A549 (cell line): Measurements from ENCODE around the gene FAM107B. TPM values are rescaled to one million over a fixed set of nuclear protein-coding genes. Genes with fewer than 3 reads are reported as not detected.

Experiments used
- CBX2 ChIP-seq: fragments of 200-600 bp; sonication (generic); IDR thresholded peaks from 2 replicates; pipeline ENCODE4 v1.6.1; 2016; ENCODE audit warnings: low read depth, mild to moderate bottlenecking, borderline replicate concordance
- CHD4 ChIP-seq: fragments of 200-600 bp; sonication (generic); IDR thresholded peaks from 2 replicates; pipeline ENCODE4 v1.6.1; 2016; ENCODE audit warnings: antibody characterized with exemption, mild to moderate bottlenecking, borderline replicate concordance
- E2F6 ChIP-seq: IDR thresholded peaks from 2 replicates; pipeline ENCODE4 v1.6.1; 2012; ENCODE audit warnings: low read depth, borderline replicate concordance
- EHMT2 ChIP-seq: fragments of 200-600 bp; sonication (generic); IDR thresholded peaks from 2 replicates; pipeline ENCODE4 v1.6.1; 2016; ENCODE audit warnings: antibody characterized with exemption, low read depth, mild to moderate bottlenecking, moderate library complexity
- ELK1 ChIP-seq: fragments of 150-350 bp; IDR thresholded peaks from 2 replicates; pipeline ENCODE4 v1.6.1; 2014; ENCODE audit warnings: low read depth, mild to moderate bottlenecking, low read length
- EP300 ChIP-seq, 2 experiments: fragments of >200 bp; sonication (Bioruptor Twin); formaldehyde crosslinking; IDR thresholded peaks; 2 replicates in 1 of 2; 3 replicates in 1 of 2; pipeline ENCODE4 v1.6.1; 2016 to 2017
- ESRRA ChIP-seq: fragments of 150-350 bp; IDR thresholded peaks from 2 replicates; pipeline ENCODE4 v1.6.1; 2014; ENCODE audit warnings: mild to moderate bottlenecking, low read length, borderline replicate concordance
- FOSL2 ChIP-seq, 2 experiments: fragments of 450-650 bp in 1 of 2; fragments of >200 bp in 1 of 2; sonication (Bioruptor Twin) in 1 of 2; formaldehyde crosslinking; IDR thresholded peaks; 2 replicates each; pipeline versions ENCODE4 v1.5.0 to v1.6.1; 2016 to 2020; ENCODE audit warnings: mild to moderate bottlenecking in 1 of 2, moderate library complexity in 1 of 2
- FOXS1 ChIP-seq: fragments of 250-450 bp; sonication (Bioruptor Pico); IDR thresholded peaks from 2 replicates; pipeline ENCODE4 v1.5.0; 2020; ENCODE audit warnings: mild to moderate bottlenecking, moderate library complexity
- GATA3 ChIP-seq: IDR thresholded peaks from 2 replicates; pipeline ENCODE4 v1.6.1; 2012; ENCODE audit warnings: borderline replicate concordance
- HES2 ChIP-seq: fragments of >200 bp; sonication (Bioruptor Twin); formaldehyde crosslinking; IDR thresholded peaks from 2 replicates; pipeline ENCODE4 v1.6.1; 2016
- HEYL ChIP-seq: fragments of 250-450 bp; sonication (Bioruptor Pico); IDR thresholded peaks from 2 replicates; pipeline ENCODE4 v1.8.0; 2021; ENCODE audit warnings: mild to moderate bottlenecking, moderate library complexity
- HOXA7 ChIP-seq: fragments of 250-450 bp; sonication (Bioruptor Pico); IDR thresholded peaks from 2 replicates; pipeline ENCODE4 v1.5.0; 2020; ENCODE audit warnings: mild to moderate bottlenecking, moderate library complexity
- KDM1A ChIP-seq: fragments of 200-600 bp; sonication (generic); IDR thresholded peaks from 2 replicates; pipeline ENCODE4 v1.6.1; 2016; ENCODE audit warnings: low read depth, mild to moderate bottlenecking
- MAX ChIP-seq: IDR thresholded peaks from 2 replicates; pipeline ENCODE4 v1.6.1; 2012
- MYC ChIP-seq: IDR thresholded peaks from 2 replicates; pipeline ENCODE4 v1.6.1; 2012; ENCODE audit warnings: mild to moderate bottlenecking, inconsistent platforms, low read length, improper control_type of control experiment, borderline replicate concordance
- NFE2L2 ChIP-seq: fragments of 150-350 bp; conservative IDR thresholded peaks from 2 replicates; pipeline ENCODE4 v1.6.1; 2014; ENCODE audit warnings: low read length
- PHF8 ChIP-seq: fragments of 200-600 bp; sonication (generic); IDR thresholded peaks from 2 replicates; pipeline ENCODE4 v1.6.1; 2016; ENCODE audit warnings: low read depth, mild to moderate bottlenecking, antibody characterized with exemption, moderate library complexity, borderline replicate concordance
- POLR2A ChIP-seq: IDR thresholded peaks from 2 replicates; pipeline ENCODE4 v1.6.1; 2012; ENCODE audit warnings: mild to moderate bottlenecking, low read length
- RAD21 ChIP-seq, 2 experiments: fragments of >200 bp in 1 of 2; sonication (Bioruptor Twin) in 1 of 2; formaldehyde crosslinking in 1 of 2; IDR thresholded peaks in 1 of 2; conservative IDR thresholded peaks in 1 of 2; 2 replicates in 1 of 2; 3 replicates in 1 of 2; pipeline ENCODE4 v1.6.1; 2012 to 2018; ENCODE audit warnings: inconsistent platforms in 1 of 2
- RARB ChIP-seq: fragments of 250-450 bp; sonication (Bioruptor Pico); IDR thresholded peaks from 2 replicates; pipeline ENCODE4 v1.8.0; 2021; ENCODE audit warnings: mild to moderate bottlenecking, moderate library complexity
- RCOR1 ChIP-seq: fragments of 150-350 bp; IDR thresholded peaks from 2 replicates; pipeline ENCODE4 v1.6.1; 2014; ENCODE audit warnings: antibody characterized with exemption, low read length, low read depth
- REST ChIP-seq: fragments of 200-600 bp; sonication (generic); IDR thresholded peaks from 2 replicates; pipeline ENCODE4 v1.6.1; 2016; ENCODE audit warnings: antibody characterized with exemption, mild to moderate bottlenecking, moderate library complexity
- RFX5 ChIP-seq: fragments of 450-650 bp; IDR thresholded peaks from 2 replicates; pipeline ENCODE4 v1.7.1; 2014; ENCODE audit warnings: antibody characterized with exemption, mild to moderate bottlenecking, moderate library complexity
- SMC3 ChIP-seq: fragments of >200 bp; sonication (Bioruptor Twin); formaldehyde crosslinking; IDR thresholded peaks from 3 replicates; pipeline ENCODE4 v1.6.1; 2018; ENCODE audit warnings: inconsistent platforms
- TFCP2L1 ChIP-seq: fragments of 250-450 bp; sonication (Bioruptor Pico); IDR thresholded peaks from 2 replicates; pipeline ENCODE4 v1.5.0; 2021; ENCODE audit warnings: mild to moderate bottlenecking
- ZC3H11A ChIP-seq: fragments of 450-650 bp; IDR thresholded peaks from 2 replicates; pipeline ENCODE4 v1.6.1; 2014; ENCODE audit warnings: antibody characterized with exemption, mild to moderate bottlenecking
- ZFP36 ChIP-seq: fragments of 450-650 bp; IDR thresholded peaks from 2 replicates; pipeline ENCODE4 v1.6.1; 2014; ENCODE audit warnings: borderline replicate concordance; ENCODE audit not compliant: partially characterized antibody
- ZNF302 ChIP-seq: fragments of 250-450 bp; sonication (Bioruptor Pico); IDR thresholded peaks from 2 replicates; pipeline ENCODE4 v1.9.0; 2021; ENCODE audit warnings: inconsistent platforms, mild to moderate bottlenecking, moderate library complexity
- polyA plus RNA-seq, 4 experiments: library from polyadenylated mRNA; depleted of rRNA in 3 of 4; stranded (reverse); fragments of >200 nt; fragmentation: RNase III in 1 of 4; extraction: RNeasy Plus Mini Kit Qiagen cat#74134 plus additional on column Dnase treatment in 1 of 4; gene quantifications; 2 replicates in 3 of 4; 3 replicates in 1 of 4; pipeline ENCODE4 v1.2.3, GENCODE V29; 2011 to 2017

FAM107B gene
- polyA plus RNA-seq, 2 of the 4 experiments (the other 2 are of a cell fraction): 99.9 to 173 TPM

GRCh38 chr10:14782691-14783363 is 8.1 kb upstream of the FAM107B start (continued):
- TF ChIP-seq REST (0 out of 2 replicates have a peak, but pooled peaks have one; percentile 20), PHF8 (no peak), EHMT2 (no peak), TFCP2L1 (CRISPR knock-in tag) (no peak), ZC3H11A (no peak), HES2 (no peak), NFE2L2 (no peak), MYC (no peak; the same call in 1 of the 2 replicates), ZFP36 (no peak), CHD4 (no peak), FOXS1 (CRISPR knock-in tag) (no peak), KDM1A (no peak), HOXA7 (CRISPR knock-in tag) (peak; percentile 57; the same call in 1 of the 2 replicates), RARB (no peak), HEYL (CRISPR knock-in tag) (peak; percentile 56; the same call in 1 of the 2 replicates), RAD21 (conservative IDR thresholded peaks at IDR 0.05 in 1 of 2, IDR thresholded peaks at IDR 0.05 in 1 of 2) (peak in 1 of 2 experiments; percentile 55; a peak in 4 of 5 replicates), GATA3 (peak; percentile 73; the same call in 1 of the 2 replicates), MAX (peak; percentile 60), SMC3 (peak; percentile 45; the same call in 2 of the 3 replicates), RFX5 (no peak), ZNF302 (0 out of 2 replicates have a peak, but pooled peaks have one; percentile 79), ESRRA (peak; percentile 73; the same call in 1 of the 2 replicates), POLR2A (peak; percentile 15; the same call in 1 of the 2 replicates), ELK1 (no peak), CBX2 (no peak), RCOR1 (no peak), FOSL2 (IDR thresholded peaks at IDR 0.05) (peak; percentile 70), FOSL2 (CRISPR knock-in tag; IDR thresholded peaks at IDR 0.05) (peak; percentile 95), E2F6 (peak; percentile 17; the same call in 1 of the 2 replicates), EP300 (IDR thresholded peaks at IDR 0.05) (peak; percentile 63 to 66; a peak in 2 of 5 replicates)
